Suprapubic skin (tissue), 4 donors: ENCODE measurements around the gene FBXO36.

Experiments used
- EP300 ChIP-seq: sonication (generic); formaldehyde crosslinking; IDR thresholded peaks from one replicate; pipeline ENCODE4 v1.6.1; 2017; ENCODE audit warnings: antibody characterized with exemption
- POLR2AphosphoS5 ChIP-seq, 3 donors: sonication (generic); formaldehyde crosslinking; IDR thresholded peaks; one replicate each; pipeline ENCODE4 v1.6.1; 2017; ENCODE audit warnings: antibody characterized with exemption in 3 of 3
- TF ChIP-seq, protein P1 (sequence below), 2 donors: fragments of 200-600 bp in 1 of 2; fragments of 450-650 bp in 1 of 2; sonication (generic) in 1 of 2; IDR thresholded peaks; one replicate each; pipeline ENCODE4 v1.5.1; 2016 to 2019; ENCODE audit warnings: antibody characterized with exemption in 2 of 2, mild to moderate bottlenecking in 1 of 2, moderate library complexity in 1 of 2

GRCh38 chr2:229921101-229921891 is 1.0 kb upstream of the FBXO36 start:
- TF ChIP-seq POLR2AphosphoS5 (IDR thresholded peaks at IDR 0.05) (no peak), EP300 (no peak)
- TF ChIP-seq, protein P1, sequence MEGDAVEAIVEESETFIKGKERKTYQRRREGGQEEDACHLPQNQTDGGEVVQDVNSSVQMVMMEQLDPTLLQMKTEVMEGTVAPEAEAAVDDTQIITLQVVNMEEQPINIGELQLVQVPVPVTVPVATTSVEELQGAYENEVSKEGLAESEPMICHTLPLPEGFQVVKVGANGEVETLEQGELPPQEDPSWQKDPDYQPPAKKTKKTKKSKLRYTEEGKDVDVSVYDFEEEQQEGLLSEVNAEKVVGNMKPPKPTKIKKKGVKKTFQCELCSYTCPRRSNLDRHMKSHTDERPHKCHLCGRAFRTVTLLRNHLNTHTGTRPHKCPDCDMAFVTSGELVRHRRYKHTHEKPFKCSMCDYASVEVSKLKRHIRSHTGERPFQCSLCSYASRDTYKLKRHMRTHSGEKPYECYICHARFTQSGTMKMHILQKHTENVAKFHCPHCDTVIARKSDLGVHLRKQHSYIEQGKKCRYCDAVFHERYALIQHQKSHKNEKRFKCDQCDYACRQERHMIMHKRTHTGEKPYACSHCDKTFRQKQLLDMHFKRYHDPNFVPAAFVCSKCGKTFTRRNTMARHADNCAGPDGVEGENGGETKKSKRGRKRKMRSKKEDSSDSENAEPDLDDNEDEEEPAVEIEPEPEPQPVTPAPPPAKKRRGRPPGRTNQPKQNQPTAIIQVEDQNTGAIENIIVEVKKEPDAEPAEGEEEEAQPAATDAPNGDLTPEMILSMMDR (IDR thresholded peaks at IDR 0.05) = no peak
